ENCODE results near the gene GTF2A1. TPM values are rescaled to one million over a fixed set of nuclear protein-coding genes. Genes with fewer than 3 reads are reported as not detected.

GTF2A1 gene
- total RNA-seq, 3 donors from 2014 or later: 24.2 to 31.0 (median 29.5) TPM

GRCh38 chr14:81172353-81172752, 48.4 kb downstream of the GTF2A1 start:
- no peak overlapping the region for H3K4me3 ChIP-seq
- H3K36me3 ChIP-seq (ENCODE audit: low read depth): no peaks in the 10 kb centered on the region
- peaks cover 7% of the 10 kb centered on the region for H3K4me1 ChIP-seq (ENCODE audit: low read depth)
- DNase-seq: no peak
- intact Hi-C loops (cut with DNase I, micrococcal nuclease): no loop called here
- ATAC-seq: no peak
- no peaks in the 10 kb centered on the region for H3K9me3 ChIP-seq
- no peak for TF ChIP-seq CTCF (IDR thresholded peaks at IDR 0.05)

- Histone ChIP-seq H3K36me3 (ENCODE audit: low read depth) (no peaks in the 10 kb centered on the region), H3K4me1 (ENCODE audit: low read depth) (peaks cover 7% of the 10 kb centered on the region), H3K9me3 (no peaks in the 10 kb centered on the region), H3K4me3 (no peak overlapping the region)
- intact Hi-C loops (cut with DNase I, micrococcal nuclease): no loop called here
- ATAC-seq: no peak
- TF ChIP-seq CTCF (IDR thresholded peaks at IDR 0.05): no peak
- no peak for DNase-seq
Measured at GRCh38 chr14:81170829-81171195, 49.9 kb downstream of the GTF2A1 start.

GRCh38 chr14:81170104-81170828, 50.5 kb downstream of the GTF2A1 start:
- peak overlapping the region; percentile 25 for H3K4me3 ChIP-seq

GRCh38 chr14:81169711-81170103, 51.1 kb downstream of the GTF2A1 start:
- no peaks in the 10 kb centered on the region for H3K9me3 ChIP-seq
- H3K4me3 ChIP-seq: peak overlapping the region; percentile 25
- peak; percentile 67 for ATAC-seq
- H3K36me3 ChIP-seq (ENCODE audit: low read depth): no peaks in the 10 kb centered on the region
- intact Hi-C loops (cut with DNase I, micrococcal nuclease): loop anchor here (10.0 kb wide), 1 partner anchor 175 kb away; no protein-coding TSS in a partner anchor
- TF ChIP-seq CTCF (IDR thresholded peaks at IDR 0.05): no peak
- peaks cover 7% of the 10 kb centered on the region for H3K4me1 ChIP-seq (ENCODE audit: low read depth)
- DNase-seq: peak; percentile 69 to 75 (median 75)

More at GRCh38 chr14:81170104-81170828, 50.5 kb downstream of the GTF2A1 start:
- intact Hi-C loops (cut with DNase I, micrococcal nuclease): no loop called here
- Histone ChIP-seq H3K9me3 (no peaks in the 10 kb centered on the region), H3K36me3 (ENCODE audit: low read depth) (no peaks in the 10 kb centered on the region), H3K4me1 (ENCODE audit: low read depth) (peaks cover 7% of the 10 kb centered on the region)
- ATAC-seq (peak; percentile 98), DNase-seq (peak; percentile 93 to 96 (median 93))
- peak; percentile 74 for TF ChIP-seq CTCF (IDR thresholded peaks at IDR 0.05)

GRCh38 chr14:81169267-81169666, 51.5 kb downstream of the GTF2A1 start:
- no peak for TF ChIP-seq CTCF (IDR thresholded peaks at IDR 0.05)
- no peak for ATAC-seq
- intact Hi-C loops (cut with DNase I, micrococcal nuclease): loop anchor here (10.0 kb wide), 1 partner anchor 174 kb away; no protein-coding TSS in a partner anchor

More at GRCh38 chr14:81169267-81169666, 51.5 kb downstream of the GTF2A1 start:
- Histone ChIP-seq H3K4me1 (ENCODE audit: low read depth) (peaks cover 7% of the 10 kb centered on the region), H3K4me3 (no peak overlapping the region), H3K9me3 (no peaks in the 10 kb centered on the region), H3K36me3 (ENCODE audit: low read depth) (no peaks in the 10 kb centered on the region)
- DNase-seq: no peak
